ENCODE data around the gene RABL3.
"Not testable (repeated sequence)": the region's sequence is repeated elsewhere in the genome, so short reads cannot be mapped to it uniquely, and the experiment has no call there.

The RABL3 gene

DNA sequence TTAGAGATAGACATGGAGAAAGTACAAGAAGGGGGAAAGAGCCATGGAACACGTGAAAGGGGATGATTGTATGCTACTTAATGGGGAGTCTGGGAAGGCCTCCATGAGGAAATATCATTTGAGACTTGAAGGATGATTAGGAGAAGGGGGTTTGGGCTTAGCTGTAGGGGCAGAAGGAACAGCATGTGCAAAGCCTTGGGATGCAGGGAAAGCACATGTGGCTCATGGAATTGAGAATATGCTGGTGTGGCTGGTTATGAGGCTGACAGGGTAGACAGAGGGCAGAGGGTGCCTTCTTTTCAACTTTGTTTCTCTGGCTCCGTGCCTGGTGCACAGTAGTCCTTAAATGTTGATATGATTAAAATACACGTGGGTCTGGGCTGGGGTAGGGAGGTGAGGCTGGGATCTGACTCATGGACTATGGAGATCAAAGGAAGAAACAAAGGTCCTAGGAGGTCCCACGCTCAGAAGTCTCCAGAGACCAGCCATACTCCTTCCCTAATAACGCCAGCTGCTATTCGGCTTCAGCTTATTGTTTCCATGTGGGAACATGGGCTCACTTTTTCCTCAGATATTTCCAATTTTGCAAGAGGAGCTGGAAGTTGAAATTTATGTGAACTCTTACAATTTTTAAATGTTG, 1.4 kb upstream of the RABL3 start:
- no peak for DNase-seq

DNA sequence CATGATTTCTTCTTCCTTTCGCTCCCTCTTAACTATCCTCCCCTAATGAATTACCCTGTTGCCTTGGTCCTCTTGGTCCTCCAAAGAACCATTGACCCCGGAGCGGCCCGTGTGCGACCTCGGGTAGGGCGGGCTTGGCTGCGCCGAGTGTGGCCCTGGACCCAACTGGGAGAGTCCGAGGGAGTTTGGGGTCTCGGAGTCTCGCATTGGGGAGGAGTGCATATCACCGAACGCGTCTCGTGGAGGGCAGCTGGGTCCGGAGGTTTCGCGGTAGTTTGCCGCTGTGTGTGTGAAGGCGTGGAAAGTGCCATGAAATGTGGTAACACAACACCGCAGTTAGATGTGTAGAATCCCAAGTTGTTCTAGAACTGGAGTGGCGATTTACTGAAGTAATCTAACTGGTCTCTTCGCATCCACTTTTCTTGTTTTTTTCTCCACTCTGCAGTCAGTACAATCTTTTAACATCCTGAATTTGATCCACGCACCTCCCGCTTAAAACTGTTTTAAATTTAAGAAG, 591 bp upstream of the RABL3 start:
- peak; percentile 21 for DNase-seq

DNA sequence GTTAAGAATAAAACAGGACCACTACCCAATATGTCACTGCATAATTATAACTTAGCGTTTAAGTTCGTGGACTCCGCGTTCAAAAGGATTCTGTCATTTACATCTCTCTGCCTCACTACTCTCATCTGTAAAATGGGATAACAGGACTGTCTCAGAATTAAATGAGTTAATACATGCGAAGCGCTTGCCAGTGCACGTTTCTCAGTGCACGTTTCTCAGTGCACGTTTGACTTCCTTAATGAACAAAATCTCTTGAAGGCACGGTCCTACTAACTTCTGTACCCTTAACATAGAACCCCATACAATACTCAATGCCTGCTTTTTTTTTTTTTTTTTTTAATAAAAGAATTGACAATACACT, 499 bp downstream of the RABL3 start:
- no peak for DNase-seq

DNA sequence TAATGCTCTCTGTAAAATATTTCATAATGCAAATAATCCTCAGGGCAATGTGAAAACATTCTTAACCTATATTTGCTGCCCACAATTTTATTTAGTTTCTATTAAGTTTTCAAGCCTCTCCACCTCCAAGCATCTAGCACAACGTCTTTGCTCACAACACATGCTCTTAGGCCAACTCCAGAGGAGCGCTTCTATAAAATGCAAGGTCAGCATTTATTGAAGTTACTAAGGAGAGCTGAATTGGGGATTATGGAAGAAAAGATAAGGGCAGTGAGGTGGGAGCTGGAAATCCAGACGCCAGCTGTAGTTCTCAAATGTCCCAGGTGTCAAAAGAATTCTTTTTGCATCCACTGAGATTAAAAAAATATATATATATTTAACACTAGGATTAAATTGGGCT, 996 bp downstream of the RABL3 start:
- DNase-seq, result peak; percentile 5

DNA sequence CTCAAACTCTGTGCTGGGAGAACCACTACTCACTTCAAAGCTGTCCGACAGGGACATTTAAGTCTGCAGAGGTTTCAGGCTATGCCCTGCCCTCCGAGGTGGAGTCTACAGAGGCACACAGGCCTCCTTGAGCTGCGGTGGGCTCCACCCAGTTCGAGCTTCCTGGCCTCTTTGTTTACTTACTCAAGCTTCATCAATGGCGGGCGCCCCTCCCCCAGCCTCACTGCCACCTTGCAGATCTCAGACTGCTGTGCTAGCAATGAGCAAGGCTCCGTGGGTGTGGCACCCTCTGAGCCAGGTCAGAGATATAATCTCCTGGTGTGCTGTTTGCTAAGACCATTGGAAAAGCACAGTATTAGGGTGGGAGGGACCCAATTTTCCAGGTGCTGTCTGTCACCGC, 4.3 kb downstream of the RABL3 start:
- not testable (repeated sequence) for DNase-seq

DNA sequence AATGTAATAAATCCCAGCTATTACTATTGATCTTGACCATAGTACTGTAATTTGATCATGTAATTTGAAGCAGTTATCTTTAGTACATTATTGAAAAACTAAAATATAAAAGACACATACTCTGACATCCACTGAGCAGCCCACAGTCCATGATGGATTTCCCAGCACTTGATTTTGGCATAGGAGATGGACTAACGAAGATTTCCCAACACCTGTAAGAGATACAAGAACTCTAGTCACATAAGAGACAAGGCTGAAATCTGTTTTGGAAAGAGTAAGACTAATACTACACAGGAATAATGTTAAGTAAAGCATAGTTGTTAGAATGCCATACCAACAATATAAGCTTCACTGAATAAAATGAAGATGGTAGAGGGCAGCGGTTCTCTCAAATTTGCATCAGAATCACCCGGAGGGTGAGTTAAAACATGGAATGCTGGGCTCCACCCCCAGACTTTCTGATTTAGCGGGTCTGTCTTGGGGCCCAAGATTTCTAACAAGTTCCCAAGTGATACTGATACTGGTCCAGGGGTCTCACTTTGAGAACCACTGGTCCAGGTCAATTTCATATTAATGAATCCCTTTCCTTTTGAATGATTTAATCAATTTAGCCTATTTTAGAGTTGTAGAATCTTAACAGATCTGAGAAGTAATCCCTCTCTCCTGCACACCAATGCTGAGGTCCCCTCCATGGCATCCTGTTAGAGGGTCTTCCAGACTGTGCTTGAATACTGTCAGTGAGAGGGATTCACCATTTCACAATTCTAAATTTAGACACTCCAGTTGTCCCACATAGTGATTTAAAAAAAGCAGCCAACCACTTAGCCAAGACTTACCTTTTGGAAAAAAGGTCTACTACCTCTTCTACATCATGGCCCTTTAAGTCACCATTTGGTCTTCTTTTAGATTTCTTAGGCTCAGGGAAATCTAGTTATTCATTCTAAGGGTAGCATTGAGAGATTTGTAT, 11.5 kb downstream of the RABL3 start:
- DNase-seq, result no peak

DNA sequence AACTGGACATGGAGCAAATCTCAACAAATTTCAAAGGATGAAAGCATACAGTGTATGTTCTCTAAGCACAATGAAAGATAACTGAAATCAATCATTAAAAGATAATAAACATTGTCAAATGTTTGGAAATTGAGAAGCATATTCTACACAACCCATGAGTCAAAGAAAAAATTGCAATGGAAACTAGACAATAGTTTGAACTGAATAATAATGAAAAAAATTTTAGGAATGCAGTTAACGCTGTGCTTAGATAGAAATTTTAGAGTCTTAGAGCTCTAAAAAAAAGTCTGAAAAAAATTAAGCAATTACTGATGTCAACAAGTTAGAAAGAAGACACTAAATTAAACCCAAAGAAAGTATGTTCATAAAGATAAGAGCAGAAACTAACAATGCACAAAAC, 15.5 kb downstream of the RABL3 start:
- DNase-seq, result no peak

DNA sequence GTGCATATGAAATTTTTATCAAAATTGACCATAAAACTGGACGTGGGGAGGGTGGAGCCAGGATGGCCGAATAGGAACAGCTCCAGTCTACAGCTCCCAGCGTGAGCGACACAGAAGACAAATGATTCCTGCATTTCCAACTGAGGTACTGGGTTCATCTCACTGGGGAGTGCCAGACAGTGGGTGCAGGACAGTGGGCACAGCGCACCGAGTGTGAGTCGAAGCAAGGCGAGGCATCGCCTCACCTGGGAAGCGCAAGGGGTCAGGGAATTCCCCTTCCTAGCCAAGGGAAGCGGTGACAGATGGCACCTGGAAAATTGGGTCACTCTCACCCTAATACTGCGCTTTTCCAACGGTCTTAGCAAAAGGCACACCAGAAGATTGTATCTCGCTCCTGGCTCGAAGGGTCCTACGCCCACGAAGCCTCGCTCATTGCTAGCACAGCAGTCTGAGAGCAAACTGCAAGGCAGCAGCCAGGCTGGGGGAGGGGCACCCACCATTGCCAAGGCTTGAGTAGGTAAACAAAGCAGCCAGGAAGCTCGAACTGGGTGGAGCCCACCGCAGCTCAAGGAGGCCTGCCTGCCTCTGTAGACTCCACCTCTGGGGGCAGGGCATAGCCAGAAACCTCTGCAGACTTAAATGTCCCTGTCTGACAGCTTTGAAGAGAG, 23.0 kb downstream of the RABL3 start:
- DNase-seq, result not testable (repeated sequence)

DNA sequence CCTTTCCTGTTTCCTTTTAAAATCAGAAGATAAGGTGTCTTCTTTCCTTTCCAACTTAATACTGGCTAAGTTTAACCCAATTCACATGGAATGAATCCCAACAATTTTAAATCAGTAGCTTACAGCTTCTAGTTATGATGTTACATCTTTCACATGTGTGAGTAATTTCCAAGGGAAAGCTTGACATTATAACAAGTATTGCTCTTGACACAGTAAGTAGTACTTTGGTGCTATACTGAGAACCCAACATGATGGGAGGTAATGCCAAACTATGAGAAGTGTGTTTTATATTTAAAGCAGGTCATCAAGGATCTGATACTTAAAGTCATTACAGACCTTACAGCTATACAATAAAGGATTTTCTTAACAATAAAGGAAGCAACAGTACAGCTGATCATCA, 29.1 kb downstream of the RABL3 start:
- DNase-seq, result no peak

DNA sequence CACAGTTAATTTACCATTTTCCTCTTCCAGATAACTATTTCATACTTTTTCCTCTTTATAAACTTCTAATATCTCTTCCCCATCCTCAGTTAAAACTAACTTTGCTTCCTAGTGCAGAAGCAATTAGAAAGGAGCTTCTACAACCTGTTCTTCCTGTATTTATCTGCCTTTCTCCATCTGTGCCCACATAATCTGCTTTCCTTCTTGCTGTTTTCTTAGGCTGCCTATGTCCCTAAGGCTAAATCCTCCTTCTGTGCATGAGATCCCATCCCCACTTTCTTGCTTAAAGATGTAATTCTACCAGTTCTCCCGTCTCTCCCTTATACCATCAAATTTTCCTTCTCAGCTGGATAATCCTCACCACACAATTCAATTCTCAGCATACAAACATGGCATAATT, 31.9 kb downstream of the RABL3 start:
- DNase-seq, result no peak

DNA sequence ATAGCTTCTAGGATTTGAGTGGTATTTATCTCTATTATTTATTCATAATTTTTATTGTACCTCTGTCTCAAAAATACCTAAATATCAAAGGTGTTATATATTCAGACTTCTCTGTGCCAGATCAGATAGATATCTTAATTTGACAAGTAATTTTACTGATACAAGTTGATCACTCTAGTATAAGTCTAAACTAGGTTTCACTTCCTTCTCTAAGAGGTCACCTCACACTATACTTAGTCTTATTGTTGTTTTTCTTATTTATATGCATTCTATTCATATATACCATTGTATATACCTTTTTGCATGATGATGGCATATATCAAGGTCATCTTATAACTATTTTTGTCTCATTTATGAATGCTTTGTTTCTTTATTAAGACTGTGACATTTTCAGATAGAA, 33.9 kb downstream of the RABL3 start:
- DNase-seq, result no peak

DNA sequence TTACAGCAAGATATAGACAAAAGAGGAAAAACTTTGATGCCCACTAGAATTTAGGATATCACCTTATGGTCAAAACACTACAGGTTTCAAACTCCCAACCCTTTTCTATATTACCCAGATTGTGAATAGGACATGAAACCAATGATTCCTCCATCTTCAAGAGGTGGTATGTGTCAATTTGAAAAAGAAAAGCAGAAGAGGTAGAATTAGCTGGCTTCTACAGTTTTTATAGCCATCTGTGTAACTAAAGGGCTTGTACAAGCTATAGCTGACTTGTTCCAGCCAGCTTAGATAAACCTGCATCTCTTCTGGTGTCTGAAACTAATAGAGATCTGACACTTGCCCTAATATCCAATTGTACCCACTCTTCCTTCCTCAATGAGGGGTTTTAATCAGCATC, 35.4 kb downstream of the RABL3 start:
- DNase-seq, result no peak

DNA sequence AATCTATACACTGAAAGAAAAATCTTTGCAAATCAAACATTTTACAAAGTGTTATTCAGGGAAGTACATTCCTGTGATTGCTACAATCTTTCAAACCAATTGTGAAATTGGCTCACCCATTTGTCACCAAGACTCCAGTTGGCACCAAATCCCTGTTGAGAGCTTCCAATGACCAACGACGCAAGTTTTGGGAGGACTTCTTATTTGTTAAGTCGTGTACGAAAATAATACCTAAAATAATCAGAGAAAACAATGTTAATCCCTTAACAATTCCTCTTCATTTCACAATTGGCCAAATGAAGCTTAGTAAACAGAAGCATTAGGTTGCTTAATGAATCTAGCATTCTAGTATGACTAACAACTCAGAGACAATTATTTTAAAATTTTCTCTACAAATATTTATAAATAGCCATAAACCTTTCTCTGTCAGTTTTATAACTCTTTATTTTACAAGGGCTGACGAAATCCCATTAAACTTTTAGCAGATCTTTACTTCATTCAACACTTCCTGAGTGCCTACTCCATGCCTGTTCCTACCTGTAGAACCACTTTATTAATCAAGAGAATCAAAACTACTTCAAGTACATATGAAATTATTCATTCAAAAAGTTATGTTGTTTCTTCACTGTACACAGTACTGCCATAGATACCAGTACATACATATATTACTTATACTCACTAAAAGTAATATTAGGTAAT, 36.3 kb downstream of the RABL3 start:
- no peak for DNase-seq

DNA sequence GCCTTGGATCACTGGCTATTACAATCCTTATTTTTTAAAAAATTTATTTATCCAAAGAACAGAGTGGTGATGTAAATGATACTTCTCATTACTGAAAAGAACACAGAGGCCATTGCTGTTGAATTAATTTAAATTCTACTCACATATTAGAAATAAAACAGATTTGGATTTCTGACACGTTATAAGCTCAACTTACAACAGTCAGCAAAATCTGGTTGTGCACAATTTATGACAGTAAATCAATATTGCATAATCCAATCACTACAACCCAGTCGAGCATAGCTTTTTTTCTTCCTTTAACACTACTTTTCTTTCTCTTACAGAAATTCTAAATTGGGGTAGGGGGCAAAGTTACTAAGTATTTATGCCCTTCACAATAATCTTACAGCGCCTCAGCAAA, 43.0 kb downstream of the RABL3 start:
- no peak for DNase-seq

DNA sequence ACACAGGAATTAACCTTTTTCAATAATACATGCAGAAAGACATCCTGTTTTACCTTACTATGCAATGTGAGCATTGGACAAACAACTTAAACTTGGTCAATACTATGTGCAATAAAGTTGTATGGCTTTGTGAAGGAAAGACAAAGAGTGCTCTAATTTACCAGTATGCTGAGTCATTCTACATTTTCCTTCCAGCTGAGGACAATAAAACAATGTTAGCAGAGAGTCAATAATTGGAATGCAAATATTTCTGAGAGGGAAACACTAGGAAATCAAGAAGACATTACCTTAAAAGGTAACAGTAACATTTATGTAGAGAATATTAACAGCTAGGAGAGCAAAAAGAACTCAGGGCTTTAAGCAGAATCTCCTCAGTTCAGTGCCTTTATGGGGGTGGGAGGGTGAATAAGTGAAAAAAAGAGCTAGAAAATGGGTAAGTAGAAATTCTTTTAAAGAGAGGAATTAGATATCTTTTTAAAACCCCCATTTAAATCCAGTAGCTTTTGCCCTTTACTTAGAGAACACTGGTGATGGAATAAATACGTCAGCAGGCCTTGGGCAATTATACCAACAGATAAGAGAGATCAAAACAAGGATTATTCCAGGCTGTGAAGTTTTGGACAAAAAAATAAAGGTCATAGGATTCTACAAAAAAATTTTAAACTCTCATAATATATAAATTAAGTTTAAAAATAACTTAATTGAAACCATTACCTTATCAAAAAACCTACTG, 48.7 kb downstream of the RABL3 start:
- no peak for DNase-seq

DNA sequence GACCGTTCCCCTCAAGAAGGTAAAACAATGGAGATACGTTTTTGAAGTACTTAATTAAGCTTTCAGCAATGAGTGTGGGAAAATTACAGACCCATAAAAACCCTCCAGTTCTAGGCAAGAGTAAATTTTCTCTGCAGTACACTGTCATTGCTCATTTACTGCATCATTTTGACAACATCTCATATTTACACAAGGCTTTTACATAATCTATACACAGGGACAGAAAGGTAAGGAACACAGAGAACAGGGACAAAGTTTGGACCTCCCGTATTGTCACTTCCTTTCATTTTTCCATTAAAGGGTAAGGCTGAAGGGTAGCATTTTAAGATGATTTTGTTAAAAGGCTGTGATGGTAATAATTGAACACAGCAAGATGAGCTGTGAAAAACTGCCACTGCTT, 52.9 kb downstream of the RABL3 start:
- no peak for DNase-seq

DNA sequence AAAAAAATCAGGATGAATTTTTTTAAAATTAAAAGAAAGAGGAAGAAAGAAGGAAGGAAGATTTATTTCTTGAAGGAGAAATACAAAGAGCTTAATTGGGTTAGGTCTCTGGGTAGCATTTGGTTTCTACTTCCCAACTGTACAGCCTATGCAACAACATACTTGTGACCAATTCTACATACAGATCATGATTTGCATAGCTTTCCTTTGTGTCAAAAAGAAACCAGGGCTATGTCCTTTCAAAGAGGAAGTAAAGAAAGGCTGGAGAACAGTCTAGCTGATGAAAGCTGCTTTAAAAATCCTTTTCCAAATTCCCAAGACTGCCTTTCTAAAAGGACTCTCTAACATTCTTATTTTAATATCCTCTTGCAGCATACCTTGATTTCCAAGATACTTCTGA, 54.2 kb downstream of the RABL3 start:
- no peak for DNase-seq

DNA sequence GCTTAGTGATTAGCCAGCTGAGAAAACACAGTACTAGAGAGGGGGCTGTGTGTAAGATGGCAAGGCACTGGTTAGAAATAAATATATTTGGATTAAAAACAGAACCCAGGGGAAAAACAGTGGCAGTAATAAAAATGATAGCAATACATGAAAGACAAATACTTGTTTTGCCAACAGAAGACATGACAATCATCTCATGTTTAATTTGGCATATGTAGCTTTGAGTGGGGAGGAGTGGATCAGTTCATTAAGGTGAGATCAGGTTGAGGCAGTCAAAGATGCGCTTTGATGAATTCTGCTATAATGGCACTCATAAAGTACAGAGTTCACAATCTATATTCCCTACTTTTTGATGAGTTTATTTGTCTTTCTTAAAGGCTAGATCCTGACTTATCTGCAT, 56.9 kb downstream of the RABL3 start:
- DNase-seq, result no peak

DNA sequence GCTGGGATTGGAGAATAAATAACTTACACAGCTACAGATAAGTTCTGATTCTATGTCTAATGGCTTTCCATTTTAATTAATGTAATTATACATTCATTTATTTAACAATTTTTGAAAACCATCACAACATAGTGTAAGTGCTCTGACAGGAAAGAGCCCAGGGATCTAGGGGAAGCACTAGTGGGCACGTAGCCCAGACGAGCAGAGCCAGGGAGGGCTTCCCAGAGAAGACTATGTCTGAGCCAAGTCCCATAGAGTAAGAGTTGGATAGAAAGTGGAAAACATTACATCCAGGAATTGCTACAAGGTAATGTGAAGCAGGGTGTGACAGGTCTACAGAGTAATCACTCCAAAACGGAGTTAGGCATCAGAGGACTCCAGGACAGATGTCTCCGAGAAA, 57.4 kb downstream of the RABL3 start:
- DNase-seq, result no peak

DNA sequence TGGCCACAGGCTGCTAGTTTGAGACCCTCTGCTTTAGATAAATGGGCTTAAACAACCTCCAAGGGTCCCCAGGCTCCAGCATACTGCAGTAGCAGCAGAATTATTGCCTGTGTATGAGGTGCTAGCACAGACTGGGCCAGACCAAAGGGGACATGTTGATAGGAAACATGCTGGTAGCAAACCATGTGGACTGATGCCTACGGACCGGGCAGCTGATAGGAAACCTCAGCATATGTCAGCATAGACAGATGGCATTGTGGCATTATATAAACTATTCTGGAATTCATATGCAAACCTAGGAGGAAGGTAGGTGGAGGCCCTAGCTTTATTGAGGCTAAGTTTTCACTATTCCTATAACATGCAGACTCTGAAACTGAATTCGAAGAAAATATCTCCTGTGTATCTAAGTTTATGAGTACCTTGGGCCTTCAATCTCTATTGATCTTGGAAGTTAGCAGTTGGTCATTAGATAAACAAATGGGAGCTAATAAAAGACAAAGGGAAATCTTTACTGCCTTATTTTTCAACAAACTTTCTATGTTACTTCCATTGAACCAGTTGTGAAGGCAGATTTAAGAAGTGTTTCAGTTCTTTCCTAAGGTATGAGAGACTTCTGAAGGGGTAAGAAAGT, 58.5 kb downstream of the RABL3 start:
- no peak for DNase-seq

DNA sequence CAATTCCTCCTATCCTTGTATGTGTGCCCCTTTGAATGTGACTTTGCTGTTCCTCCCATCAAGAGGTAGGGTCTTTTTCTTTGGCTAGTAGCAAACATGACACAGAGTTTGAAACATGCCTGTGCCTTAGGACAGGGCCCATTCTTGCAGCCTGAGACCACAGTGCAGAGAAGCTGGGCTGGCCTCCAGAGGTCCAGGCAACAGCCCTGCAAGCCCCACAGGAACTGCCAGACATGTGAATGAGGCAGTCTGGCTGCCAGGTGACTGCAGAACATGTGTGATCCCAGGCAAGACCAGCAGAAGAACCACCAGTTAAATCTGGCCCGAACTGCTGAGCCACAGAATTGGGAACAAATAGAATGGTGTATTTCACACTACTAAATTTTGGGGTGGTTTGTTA, 59.1 kb downstream of the RABL3 start:
- DNase-seq, result no peak

DNA sequence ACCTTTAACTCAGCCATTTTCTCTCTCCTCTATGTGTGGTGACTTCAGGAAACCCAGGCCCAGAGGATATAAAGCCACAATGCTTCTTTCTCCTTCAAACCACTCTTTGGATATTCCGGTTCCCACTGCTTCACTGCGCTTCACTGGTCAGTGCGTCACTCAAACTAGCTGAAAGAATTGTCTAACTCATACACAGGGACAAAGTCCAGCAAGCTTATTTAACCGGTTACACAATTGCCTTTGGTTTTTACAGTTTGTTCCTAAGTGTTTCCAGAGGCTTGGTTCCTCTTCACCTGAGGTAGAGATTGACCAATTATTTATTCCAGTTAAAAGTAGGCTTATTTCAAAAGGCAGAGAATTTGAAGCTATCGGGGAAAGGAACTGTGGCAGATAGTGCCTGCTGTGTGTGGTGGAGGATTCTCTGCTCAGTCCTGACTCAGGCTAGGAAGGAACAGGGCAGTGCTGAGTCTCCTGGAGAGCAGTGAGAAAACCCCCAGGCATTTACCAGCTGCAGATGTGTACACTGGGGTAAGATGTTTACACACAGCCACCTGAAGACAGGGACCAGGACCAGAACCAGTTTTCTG, 60.1 kb downstream of the RABL3 start, which contains the start of gene HGD:
TSS of gene HGD (minus strand) at position 145 of the 587 bp plus-strand sequence. CDS start at position 17, 128 bp downstream.
- no peak for DNase-seq
